HG02870 (cell line): ENCODE measurements around the gene PFKFB2.

ENCODE experiments used
- ATAC-seq: cut with Tn5 transposase; IDR thresholded peaks from one replicate; pipeline ENCODE4 v1.9.1; 2021; ENCODE audit warnings: mild to moderate bottlenecking, moderate library complexity; ENCODE audit not compliant: unreplicated experiment

The PFKFB2 gene

GRCh38 chr1:207052911-207053769 is at the start of gene PFKFB2:
PFKFB2 (plus strand) TSS chr1:207053275; CDS start chr1:207054718, 1,443 bp downstream.
- peak; percentile 71 for ATAC-seq

- no peak for ATAC-seq
These were observed 47.9 kb upstream of the PFKFB2 start for GRCh38 chr1:207004931-207005830.

- ATAC-seq: no peak
These were observed 47.0 kb upstream of the PFKFB2 start for GRCh38 chr1:207006083-207006482.

GRCh38 chr1:207006914-207007313 is 46.2 kb upstream of the PFKFB2 start:
- no peak for ATAC-seq

- ATAC-seq: no peak
These were observed 45.6 kb upstream of the PFKFB2 start for GRCh38 chr1:207007352-207008033.

GRCh38 chr1:207009182-207009850 is 43.8 kb upstream of the PFKFB2 start:
- ATAC-seq: no peak

GRCh38 chr1:207009945-207010344 is 43.1 kb upstream of the PFKFB2 start:
- no peak for ATAC-seq

- no peak for ATAC-seq
These were observed 42.3 kb upstream of the PFKFB2 start for GRCh38 chr1:207010726-207011125.

- ATAC-seq: no peak
These were observed 39.6 kb upstream of the PFKFB2 start for GRCh38 chr1:207013321-207014085.

GRCh38 chr1:207014728-207015127 is 38.3 kb upstream of the PFKFB2 start:
- ATAC-seq: no peak

GRCh38 chr1:207015791-207016190 is 37.3 kb upstream of the PFKFB2 start:
- ATAC-seq: no peak

- ATAC-seq: no peak
These were observed 35.2 kb upstream of the PFKFB2 start for GRCh38 chr1:207017615-207018559.

GRCh38 chr1:207018707-207019106 is 34.4 kb upstream of the PFKFB2 start:
- ATAC-seq: no peak

- ATAC-seq: no peak
These were observed 33.9 kb upstream of the PFKFB2 start for GRCh38 chr1:207019161-207019560.

- ATAC-seq: no peak
These were observed 33.4 kb upstream of the PFKFB2 start for GRCh38 chr1:207019661-207020060.

GRCh38 chr1:207020065-207020708 is 32.9 kb upstream of the PFKFB2 start:
- no peak for ATAC-seq

GRCh38 chr1:207020709-207021107 is 32.4 kb upstream of the PFKFB2 start:
- no peak for ATAC-seq

- ATAC-seq: no peak
These were observed 31.8 kb upstream of the PFKFB2 start for GRCh38 chr1:207021139-207021861.
